Measurements from ENCODE around the gene KRT20. TPM values are rescaled to one million over a fixed set of nuclear protein-coding genes. Genes with fewer than 3 reads are reported as not detected.

The KRT20 gene
- total and polyA plus RNA-seq, 2 of the 4 experiments (the other 2 are of a cell fraction), result not detected

- Histone ChIP-seq H2BK20ac (ENCODE audit: low read depth, low read length) (no peak overlapping the region), H3K4me1 (ENCODE audit: control insufficient read depth, insufficient read depth, low read length) (no peaks in the 10 kb centered on the region), H3K56ac (ENCODE audit: extremely low read depth, insufficient read depth, low read length) (no peak overlapping the region), H4K5ac (ENCODE audit: low read depth, low read length) (no peak overlapping the region), H2AFZ (replicated peaks; ENCODE audit: low read length, poor library complexity) (no peak overlapping the region), H3K9ac (ENCODE audit: low read depth, low read length) (no peak overlapping the region), H3K36me3 (ENCODE audit: control insufficient read depth, insufficient read depth, low read length) (no peaks in the 10 kb centered on the region), H3K4me2 (ENCODE audit: low read depth, low read length) (no peak overlapping the region), H2AK9ac (replicated peaks; ENCODE audit: low read depth, low read length, poor library complexity) (peak overlapping the region; percentile 45), H3K14ac (replicated peaks; ENCODE audit: low read depth, low read length) (no peak overlapping the region), H3K79me1 (ENCODE audit: low read depth in 1 of 2, low read length in 2 of 2) (no peaks in the 10 kb centered on the region), H2AK5ac (ENCODE audit: low read depth, low read length) (no peak overlapping the region), H3K27ac (ENCODE audit: insufficient read depth, low read length) (no peak overlapping the region), H3K9me3 (ENCODE audit: control insufficient read depth, insufficient read depth, low read length) (no peaks in the 10 kb centered on the region), H3K27me3 (ENCODE audit: control insufficient read depth, insufficient read depth, low read length) (peaks cover 13% of the 10 kb centered on the region), H3K9me1 (ENCODE audit: insufficient read depth, low read length) (no peaks in the 10 kb centered on the region), H3K4ac (ENCODE audit: low read depth, low read length) (no peak overlapping the region), H2BK5ac (ENCODE audit: low read depth, low read length, poor library complexity, severe bottlenecking) (no peak overlapping the region), H2BK15ac (ENCODE audit: low read depth, low read length) (no peak overlapping the region), H3K23ac (ENCODE audit: low read depth, low read length) (no peak overlapping the region), H4K20me1 (ENCODE audit: insufficient read depth, low read length) (no peaks in the 10 kb centered on the region), H3K4me3 (ENCODE audit: insufficient read depth, low read depth, low read length) (no peak overlapping the region), H2BK120ac (ENCODE audit: low read depth, low read length) (no peak overlapping the region), H4K8ac (ENCODE audit: low read depth in 2 of 2, low read length in 2 of 2) (no peak overlapping the region), H4K91ac (ENCODE audit: insufficient read depth, low read depth, low read length) (no peak overlapping the region), H3K18ac (ENCODE audit: low read depth, low read length) (no peak overlapping the region)
- in situ Hi-C loops (cut with MboI; ENCODE audit: low sequenced_read_pairs), result no loop called here
- intact Hi-C loops (cut with micrococcal nuclease), result no loop called here
- CTCF ChIA-PET, result no interaction called here
- ATAC-seq (ENCODE audit: low read depth) (no peak), DNase-seq (no peak)
- TF ChIP-seq MAZ (IDR thresholded peaks at IDR 0.05; ENCODE audit: borderline replicate concordance, low read depth, low read length), result no peak
- TF ChIP-seq, protein P1, sequence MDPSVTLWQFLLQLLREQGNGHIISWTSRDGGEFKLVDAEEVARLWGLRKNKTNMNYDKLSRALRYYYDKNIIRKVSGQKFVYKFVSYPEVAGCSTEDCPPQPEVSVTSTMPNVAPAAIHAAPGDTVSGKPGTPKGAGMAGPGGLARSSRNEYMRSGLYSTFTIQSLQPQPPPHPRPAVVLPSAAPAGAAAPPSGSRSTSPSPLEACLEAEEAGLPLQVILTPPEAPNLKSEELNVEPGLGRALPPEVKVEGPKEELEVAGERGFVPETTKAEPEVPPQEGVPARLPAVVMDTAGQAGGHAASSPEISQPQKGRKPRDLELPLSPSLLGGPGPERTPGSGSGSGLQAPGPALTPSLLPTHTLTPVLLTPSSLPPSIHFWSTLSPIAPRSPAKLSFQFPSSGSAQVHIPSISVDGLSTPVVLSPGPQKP (IDR thresholded peaks at IDR 0.05; ENCODE audit: borderline replicate concordance, low read depth, low read length), result no peak
- no peak for TF ChIP-seq RAD21 (IDR thresholded peaks at IDR 0.05; ENCODE audit: low read length)
- TF ChIP-seq BHLHE40 (IDR thresholded peaks at IDR 0.05; ENCODE audit: low read depth, low read length), result no peak
- no peak for TF ChIP-seq RCOR1 (IDR thresholded peaks at IDR 0.05; ENCODE audit: insufficient replicate concordance, low read length)
- TF ChIP-seq, protein P2, sequence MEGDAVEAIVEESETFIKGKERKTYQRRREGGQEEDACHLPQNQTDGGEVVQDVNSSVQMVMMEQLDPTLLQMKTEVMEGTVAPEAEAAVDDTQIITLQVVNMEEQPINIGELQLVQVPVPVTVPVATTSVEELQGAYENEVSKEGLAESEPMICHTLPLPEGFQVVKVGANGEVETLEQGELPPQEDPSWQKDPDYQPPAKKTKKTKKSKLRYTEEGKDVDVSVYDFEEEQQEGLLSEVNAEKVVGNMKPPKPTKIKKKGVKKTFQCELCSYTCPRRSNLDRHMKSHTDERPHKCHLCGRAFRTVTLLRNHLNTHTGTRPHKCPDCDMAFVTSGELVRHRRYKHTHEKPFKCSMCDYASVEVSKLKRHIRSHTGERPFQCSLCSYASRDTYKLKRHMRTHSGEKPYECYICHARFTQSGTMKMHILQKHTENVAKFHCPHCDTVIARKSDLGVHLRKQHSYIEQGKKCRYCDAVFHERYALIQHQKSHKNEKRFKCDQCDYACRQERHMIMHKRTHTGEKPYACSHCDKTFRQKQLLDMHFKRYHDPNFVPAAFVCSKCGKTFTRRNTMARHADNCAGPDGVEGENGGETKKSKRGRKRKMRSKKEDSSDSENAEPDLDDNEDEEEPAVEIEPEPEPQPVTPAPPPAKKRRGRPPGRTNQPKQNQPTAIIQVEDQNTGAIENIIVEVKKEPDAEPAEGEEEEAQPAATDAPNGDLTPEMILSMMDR (conservative IDR thresholded peaks at IDR 0.05; ENCODE audit: low read depth, low read length), result no peak
- no peak for TF ChIP-seq MAFK (IDR thresholded peaks at IDR 0.05; ENCODE audit: low read depth, low read length)
- TF ChIP-seq FOS (IDR thresholded peaks at IDR 0.05; ENCODE audit: low read depth, low read length), result no peak
- TF ChIP-seq USF2 (IDR thresholded peaks at IDR 0.05; ENCODE audit: low read depth, low read length), result no peak
- TF ChIP-seq SMC3 (IDR thresholded peaks at IDR 0.05; ENCODE audit: low read depth, low read length), result no peak
- no peak for TF ChIP-seq NFE2L2 (IDR thresholded peaks at IDR 0.05; ENCODE audit: low read depth, low read length)
- TF ChIP-seq CEBPB (IDR thresholded peaks at IDR 0.05; ENCODE audit: low read depth, low read length), result no peak
- dilution Hi-C loops (cut with HindIII; ENCODE audit: low sequenced_read_pairs, unreplicated experiment), result no loop called here
- no TSS peak for BruUV-seq (replicated peaks)
- WGBS, 2 experiments (ENCODE audit: extremely low coverage in 2 of 2, insufficient read length in 1 of 2), result 80% methylated on average over 3 of the region's 7 CpGs; no CpG with 5 or more reads in 1 of the 2 experiments
- POLR2A ChIA-PET (ENCODE audit: unreplicated experiment), result no interaction called here
Measured at GRCh38 chr17:40883626-40884334, 1.3 kb downstream of the KRT20 start.
